Measurements from ENCODE around the gene RPAP3.

GRCh38 chr12:47754126-47754525 lies 48.3 kb upstream of the RPAP3 start:
- TF ChIP-seq POLR2A (IDR thresholded peaks at IDR 0.05) (no peak), CTCF (IDR thresholded peaks at IDR 0.05) (no peak), POLR2AphosphoS5 (IDR thresholded peaks at IDR 0.05) (no peak)
